Left kidney (tissue), 2 donors: Measurements from ENCODE around the gene ORC5. TPM values are rescaled to one million over a fixed set of nuclear protein-coding genes. Genes with fewer than 3 reads are reported as not detected.

Experiments used
- DNase-seq: peaks from one replicate; pipeline ENCODE4 v3.0.0-alpha.2; 2013
- polyA plus RNA-seq: library from polyadenylated mRNA; unstranded; fragments of 120-200 nt; gene quantifications from one replicate; pipeline ENCODE4 v1.2.1, GENCODE V29; 2013; ENCODE audit not compliant: insufficient read length

The ORC5 gene
- polyA plus RNA-seq, 1 donor: 29.2 TPM

- no peak for DNase-seq
These were observed 80.6 kb downstream of the ORC5 start for GRCh38 chr7:104127204-104127603.

- no peak for DNase-seq
These were observed 81.4 kb downstream of the ORC5 start for GRCh38 chr7:104126411-104126841.

- no peak for DNase-seq
These were observed 82.8 kb downstream of the ORC5 start for GRCh38 chr7:104124893-104125477.

DNA sequence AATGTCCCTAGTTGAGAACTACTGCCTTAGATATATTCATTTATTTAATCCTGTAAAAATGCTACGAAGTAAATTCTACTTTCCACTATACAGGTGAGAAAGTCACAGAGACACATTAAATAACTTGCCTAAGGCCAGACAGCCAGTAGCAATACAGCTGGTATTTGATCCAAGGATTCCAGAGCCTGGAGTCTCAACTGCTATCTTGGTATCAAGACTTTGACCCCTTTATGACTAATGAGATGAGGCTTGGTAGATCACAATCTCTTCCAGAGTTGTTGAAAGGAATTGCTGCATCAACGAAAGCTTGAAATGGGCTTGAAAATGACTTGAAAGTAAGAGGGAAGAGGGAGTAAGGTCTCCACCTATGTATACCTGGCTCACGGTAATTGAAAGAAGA is 83.3 kb downstream of the ORC5 start:
- DNase-seq: no peak

DNA sequence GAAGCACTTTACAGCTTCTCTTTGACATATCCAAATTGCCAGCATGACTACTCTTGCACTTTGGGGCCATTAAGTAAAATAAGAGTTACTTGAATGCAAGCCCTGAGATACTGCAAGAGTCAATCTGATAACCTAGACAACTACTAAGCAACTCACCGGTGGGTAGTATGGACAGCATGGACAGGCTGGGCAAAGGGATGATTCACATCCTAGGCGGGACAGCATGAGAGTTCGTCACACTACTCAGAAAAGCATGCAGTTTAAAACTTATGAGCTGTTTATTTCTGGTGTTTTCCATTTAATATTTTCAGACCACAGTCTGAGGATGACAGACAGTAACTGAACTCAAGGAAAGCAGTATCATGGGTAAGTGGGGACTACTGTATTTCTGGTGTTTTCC is 84.0 kb downstream of the ORC5 start:
- DNase-seq: no peak

GRCh38 chr7:104113788-104114187 is 94.0 kb downstream of the ORC5 start:
- no peak for DNase-seq

GRCh38 chr7:104112623-104113022 is 95.2 kb downstream of the ORC5 start:
- no peak for DNase-seq

- no peak for DNase-seq
These were observed 96.5 kb downstream of the ORC5 start for GRCh38 chr7:104111271-104111670.

GRCh38 chr7:104106108-104106905 is 101.5 kb downstream of the ORC5 start:
- DNase-seq: no peak

GRCh38 chr7:104098890-104099289 is 108.9 kb downstream of the ORC5 start:
- DNase-seq: no peak

GRCh38 chr7:104096683-104097082 is 111.1 kb downstream of the ORC5 start:
- no peak for DNase-seq

DNA sequence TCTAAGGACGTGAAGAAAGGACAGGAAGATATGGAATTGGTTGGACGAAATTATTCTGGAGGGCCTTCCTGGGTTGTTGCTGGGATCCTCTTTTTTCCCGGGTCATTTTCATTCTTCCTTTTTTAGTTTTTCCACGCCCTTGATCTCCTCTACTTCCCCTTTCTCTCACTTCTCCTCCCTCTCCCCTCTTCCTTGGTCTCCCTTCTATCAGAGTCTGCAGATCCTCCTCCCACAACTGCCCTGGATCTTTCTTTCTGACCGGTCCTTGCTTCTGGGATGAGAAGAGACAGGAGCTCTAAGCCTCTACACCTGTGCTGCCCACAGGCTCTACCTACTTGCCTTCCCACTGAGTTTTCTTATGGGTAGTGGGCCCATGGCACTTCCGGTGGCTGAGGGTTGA is 114.7 kb downstream of the ORC5 start:
- no peak for DNase-seq

- DNase-seq: no peak
These were observed 116.6 kb downstream of the ORC5 start for GRCh38 chr7:104091242-104091641.

GRCh38 chr7:104089612-104090011 is 118.2 kb downstream of the ORC5 start:
- no peak for DNase-seq

DNA sequence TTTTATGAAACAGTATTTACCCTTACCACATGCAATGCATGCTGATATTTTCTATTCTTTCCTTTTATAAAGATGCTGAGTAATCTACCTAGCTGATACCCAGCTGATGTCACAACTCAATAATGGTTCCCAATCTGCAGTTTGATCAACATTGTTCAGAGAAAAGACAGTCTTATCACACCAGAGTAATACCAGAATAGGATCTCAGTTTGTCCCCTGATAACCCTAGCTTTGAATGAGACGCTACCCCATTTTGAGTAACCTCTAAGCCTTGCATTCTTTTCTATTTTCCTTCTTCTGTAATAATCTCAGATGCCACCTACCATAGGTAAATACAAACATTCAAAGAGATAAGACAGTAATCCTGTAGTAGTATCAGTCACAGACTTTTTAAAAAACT is 118.8 kb downstream of the ORC5 start:
- DNase-seq: no peak

Other genes starting within 250 kb of the ORC5 start
- 21.8 TPM for gene RELN, start 218.4 kb downstream of the ORC5 start, polyA plus RNA-seq
- 10.0 TPM for gene LHFPL3, start 120.6 kb upstream of the ORC5 start, polyA plus RNA-seq